ENCODE results near the gene CLCNKB. TPM values are rescaled to one million over a fixed set of nuclear protein-coding genes. Genes with fewer than 3 reads are reported as not detected.
A peak's percentile ranks its signal among the peaks of the same experiment; 100 is the strongest.
"Not testable (repeated sequence)": the region's sequence is repeated elsewhere in the genome, so short reads cannot be mapped to it uniquely, and the experiment has no call there.

CLCNKB gene
- not detected for total RNA-seq

DNA sequence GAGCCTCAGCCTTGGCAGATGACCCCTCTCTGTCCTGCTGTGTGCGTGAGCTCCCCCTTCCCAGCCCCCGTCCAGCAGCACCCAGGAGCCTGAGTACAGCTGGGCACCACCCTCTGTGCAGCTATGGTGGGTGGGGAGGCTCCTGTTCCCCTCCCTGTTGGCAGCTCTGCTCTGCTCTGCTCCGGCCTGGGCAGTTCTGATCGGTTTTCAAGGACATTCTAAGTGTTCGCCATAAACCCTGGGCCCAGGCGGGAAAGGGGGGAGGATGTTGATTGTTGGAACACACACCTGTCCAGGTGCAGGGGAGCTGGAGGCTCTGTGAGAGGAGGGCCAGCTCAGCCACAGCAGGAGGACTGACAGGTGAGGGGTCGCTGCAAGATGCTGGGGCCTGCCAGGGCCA lies at the start of gene CLCNKB:
Gene CLCNKB, plus strand, starts transcription at position 262 of the 400 bp plus-strand sequence. CDS start 711 bp downstream, outside the sequence.
- Histone ChIP-seq H3K9ac (ENCODE audit: low read depth in 1 of 3, low read length in 3 of 3) (no peak within 1 kb of the TSS), H3K4me3 (ENCODE audit: low read length in 3 of 3) (no peak within 1 kb of the TSS), H3K27me3 (ENCODE audit: control insufficient read depth in 3 of 3, insufficient read depth in 3 of 3, low read length in 3 of 3) (no peaks in the 10 kb centered on the region), H3K4me1 (ENCODE audit: control insufficient read depth in 3 of 3, insufficient read depth in 3 of 3, low read length in 3 of 3) (peaks cover 0 to 1% (median under 1%) of the 10 kb centered on the region in 3 donors), H3K36me3 (ENCODE audit: control insufficient read depth in 3 of 3, insufficient read depth in 3 of 3, low read length in 3 of 3) (no peaks in the 10 kb centered on the region), H3K27ac (ENCODE audit: low read depth, low read length) (no peak within 1 kb of the TSS), H3K9me3 (ENCODE audit: control insufficient read depth in 3 of 3, low read length in 3 of 3) (no peaks in the 10 kb centered on the region)

- H3K27me3 ChIP-seq (ENCODE audit: control insufficient read depth in 3 of 3, insufficient read depth in 3 of 3, low read length in 3 of 3), result no peaks in the 10 kb centered on the region
- H3K9ac ChIP-seq (ENCODE audit: low read depth in 1 of 3, low read length in 3 of 3), result no peak overlapping the region
- no peaks in the 10 kb centered on the region for H3K4me1 ChIP-seq (ENCODE audit: control insufficient read depth in 3 of 3, insufficient read depth in 3 of 3, low read length in 3 of 3)
- H3K36me3 ChIP-seq (ENCODE audit: control insufficient read depth in 3 of 3, insufficient read depth in 3 of 3, low read length in 3 of 3), result no peaks in the 10 kb centered on the region
- H3K9me3 ChIP-seq (ENCODE audit: control insufficient read depth in 3 of 3, low read length in 3 of 3), result no peaks in the 10 kb centered on the region
- no peak overlapping the region for H3K27ac ChIP-seq (ENCODE audit: low read depth, low read length)
- no peak overlapping the region for H3K4me3 ChIP-seq (ENCODE audit: low read length in 3 of 3)
Observed at GRCh38 chr1:15994081-15994480, 49.5 kb upstream of the CLCNKB start.

GRCh38 chr1:15994590-15995351 lies 48.8 kb upstream of the CLCNKB start:
- Histone ChIP-seq H3K9me3 (ENCODE audit: control insufficient read depth in 3 of 3, low read length in 3 of 3) (no peaks in the 10 kb centered on the region), H3K27me3 (ENCODE audit: control insufficient read depth in 3 of 3, insufficient read depth in 3 of 3, low read length in 3 of 3) (no peaks in the 10 kb centered on the region), H3K36me3 (ENCODE audit: control insufficient read depth in 3 of 3, insufficient read depth in 3 of 3, low read length in 3 of 3) (no peaks in the 10 kb centered on the region), H3K9ac (ENCODE audit: low read depth in 1 of 3, low read length in 3 of 3) (no peak overlapping the region), H3K4me1 (ENCODE audit: control insufficient read depth in 3 of 3, insufficient read depth in 3 of 3, low read length in 3 of 3) (no peaks in the 10 kb centered on the region), H3K27ac (ENCODE audit: low read depth, low read length) (no peak overlapping the region), H3K4me3 (ENCODE audit: low read length in 3 of 3) (no peak overlapping the region)

DNA sequence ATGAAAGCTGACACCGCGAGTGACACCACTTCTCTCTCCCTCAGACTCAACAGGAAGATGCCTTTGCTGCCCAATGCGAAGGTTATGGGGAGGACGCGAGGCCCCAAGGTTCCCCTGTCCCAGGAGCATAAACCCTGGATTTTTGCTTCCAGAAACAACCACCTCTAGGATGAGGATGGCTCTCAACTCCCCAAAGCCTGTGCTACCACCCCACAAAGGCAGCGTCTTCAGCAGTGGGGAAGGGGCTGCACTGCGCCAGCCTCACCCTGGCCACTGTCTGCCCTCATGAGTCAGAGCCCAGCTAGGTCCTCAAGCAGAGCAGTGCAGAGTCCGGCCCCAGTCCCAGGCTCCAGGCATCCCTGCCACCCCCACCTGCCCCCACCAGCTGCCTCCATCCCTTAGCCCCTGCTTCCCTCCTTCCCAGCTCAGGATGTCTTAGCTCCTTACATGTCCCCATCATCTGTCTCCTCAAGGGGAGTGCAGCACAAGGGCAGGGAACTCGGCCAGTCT lies 46.5 kb upstream of the CLCNKB start:
- Histone ChIP-seq H3K27me3 (ENCODE audit: control insufficient read depth in 3 of 3, insufficient read depth in 3 of 3, low read length in 3 of 3) (no peaks in the 10 kb centered on the region), H3K4me3 (ENCODE audit: low read length in 3 of 3) (no peak overlapping the region), H3K9me3 (ENCODE audit: control insufficient read depth in 3 of 3, low read length in 3 of 3) (no peaks in the 10 kb centered on the region), H3K9ac (ENCODE audit: low read depth in 1 of 3, low read length in 3 of 3) (no peak overlapping the region), H3K27ac (ENCODE audit: low read depth, low read length) (no peak overlapping the region), H3K4me1 (ENCODE audit: control insufficient read depth in 3 of 3, insufficient read depth in 3 of 3, low read length in 3 of 3) (no peaks in the 10 kb centered on the region), H3K36me3 (ENCODE audit: control insufficient read depth in 3 of 3, insufficient read depth in 3 of 3, low read length in 3 of 3) (no peaks in the 10 kb centered on the region)

DNA sequence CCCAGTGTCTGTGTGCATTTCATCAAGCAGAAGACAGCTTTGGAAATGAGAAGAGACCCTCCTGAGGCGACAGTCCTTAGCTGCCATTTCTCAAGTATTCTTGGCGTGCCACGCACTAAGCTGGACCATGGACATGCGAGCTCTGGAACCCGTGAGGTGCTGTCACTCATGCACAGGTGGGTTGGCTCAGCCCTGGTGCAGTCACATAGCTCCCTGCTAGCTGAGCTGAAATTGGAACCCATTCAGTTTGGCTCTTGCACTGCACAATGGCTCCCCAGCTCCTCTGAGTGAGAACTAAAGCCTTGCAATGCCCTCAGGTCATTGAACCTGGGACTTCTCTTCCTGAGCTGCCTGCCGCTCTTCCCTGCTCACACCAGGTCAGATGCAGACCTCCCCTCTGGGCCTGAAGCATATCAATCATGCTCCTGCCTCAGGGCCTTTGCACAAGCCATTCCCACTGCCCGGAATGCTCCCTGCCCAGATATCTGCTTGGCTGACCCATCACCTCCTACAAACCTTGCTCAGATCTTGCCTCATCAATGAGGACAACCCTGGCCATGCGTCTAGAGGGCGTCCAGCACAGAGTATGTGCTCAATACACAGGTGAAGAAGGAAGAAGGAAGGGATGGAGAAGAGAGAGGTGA lies 45.8 kb upstream of the CLCNKB start:
- no peaks in the 10 kb centered on the region for H3K4me1 ChIP-seq (ENCODE audit: control insufficient read depth in 3 of 3, insufficient read depth in 3 of 3, low read length in 3 of 3)
- no peaks in the 10 kb centered on the region for H3K36me3 ChIP-seq (ENCODE audit: control insufficient read depth in 3 of 3, insufficient read depth in 3 of 3, low read length in 3 of 3)
- no peak overlapping the region for H3K9ac ChIP-seq (ENCODE audit: low read depth in 1 of 3, low read length in 3 of 3)
- H3K4me3 ChIP-seq (ENCODE audit: low read length in 3 of 3), result no peak overlapping the region
- H3K27ac ChIP-seq (ENCODE audit: low read depth, low read length), result no peak overlapping the region
- no peaks in the 10 kb centered on the region for H3K9me3 ChIP-seq (ENCODE audit: control insufficient read depth in 3 of 3, low read length in 3 of 3)
- no peaks in the 10 kb centered on the region for H3K27me3 ChIP-seq (ENCODE audit: control insufficient read depth in 3 of 3, insufficient read depth in 3 of 3, low read length in 3 of 3)

DNA sequence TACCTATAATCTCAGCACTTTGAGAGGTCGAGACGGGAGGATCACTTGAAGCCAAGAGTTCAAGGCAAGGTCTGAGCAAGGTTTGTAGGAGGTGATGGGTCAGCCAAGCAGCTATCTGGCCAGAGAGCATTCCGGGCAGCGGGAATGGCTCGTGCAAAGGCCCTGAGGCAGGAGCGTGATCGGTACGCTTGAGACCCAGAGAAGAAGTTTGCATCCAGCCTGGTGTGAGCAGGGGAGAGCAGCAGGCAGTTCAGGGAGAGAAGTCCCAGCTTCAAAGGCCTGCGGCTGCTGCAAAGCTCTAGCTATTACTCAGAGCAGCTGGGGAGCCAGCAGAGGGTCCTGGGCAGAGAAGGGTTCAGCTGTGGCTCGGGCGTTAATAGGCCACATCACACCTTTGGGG lies 44.7 kb upstream of the CLCNKB start:
- Histone ChIP-seq H3K4me1 (ENCODE audit: control insufficient read depth in 3 of 3, insufficient read depth in 3 of 3, low read length in 3 of 3) (no peaks in the 10 kb centered on the region), H3K4me3 (ENCODE audit: low read length in 3 of 3) (no peak overlapping the region), H3K36me3 (ENCODE audit: control insufficient read depth in 3 of 3, insufficient read depth in 3 of 3, low read length in 3 of 3) (no peaks in the 10 kb centered on the region), H3K27ac (ENCODE audit: low read depth, low read length) (no peak overlapping the region), H3K27me3 (ENCODE audit: control insufficient read depth in 3 of 3, insufficient read depth in 3 of 3, low read length in 3 of 3) (no peaks in the 10 kb centered on the region), H3K9me3 (ENCODE audit: control insufficient read depth in 3 of 3, low read length in 3 of 3) (no peaks in the 10 kb centered on the region), H3K9ac (ENCODE audit: low read depth in 1 of 3, low read length in 3 of 3) (no peak overlapping the region)

GRCh38 chr1:16001274-16001673 lies 42.3 kb upstream of the CLCNKB start:
- H3K4me3 ChIP-seq (ENCODE audit: low read length in 3 of 3); H3K36me3 ChIP-seq (ENCODE audit: control insufficient read depth in 3 of 3, insufficient read depth in 3 of 3, low read length in 3 of 3); H3K9ac ChIP-seq (ENCODE audit: low read depth in 1 of 3, low read length in 3 of 3); H3K9me3 ChIP-seq (ENCODE audit: control insufficient read depth in 3 of 3, low read length in 3 of 3); H3K27ac ChIP-seq (ENCODE audit: low read depth, low read length); H3K27me3 ChIP-seq (ENCODE audit: control insufficient read depth in 3 of 3, insufficient read depth in 3 of 3, low read length in 3 of 3); H3K4me1 ChIP-seq (ENCODE audit: control insufficient read depth in 3 of 3, insufficient read depth in 3 of 3, low read length in 3 of 3): not testable (repeated sequence)

DNA sequence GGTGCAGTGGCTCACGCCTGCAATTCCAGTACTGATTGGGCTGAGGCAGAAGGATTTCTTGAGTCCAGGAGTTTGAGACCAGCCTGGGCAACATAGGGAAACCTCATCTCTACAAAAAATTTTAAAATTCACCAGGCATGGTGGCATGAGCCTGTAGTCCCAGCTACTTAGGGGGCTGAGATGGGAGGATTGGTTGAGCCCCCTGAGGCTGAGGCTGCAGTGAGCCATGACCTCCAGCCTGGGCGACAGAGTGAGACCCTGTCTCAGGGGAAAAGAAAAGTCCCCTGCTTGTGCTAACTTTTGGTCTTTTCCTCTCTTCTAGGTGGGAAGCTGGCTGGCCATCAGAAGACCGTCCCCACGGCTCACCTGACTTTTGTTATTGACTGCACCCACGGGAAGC lies 38.0 kb upstream of the CLCNKB start:
- Histone ChIP-seq H3K27ac (ENCODE audit: low read depth, low read length) (no peak overlapping the region), H3K27me3 (ENCODE audit: control insufficient read depth in 3 of 3, insufficient read depth in 3 of 3, low read length in 3 of 3) (no peaks in the 10 kb centered on the region), H3K4me1 (ENCODE audit: control insufficient read depth in 3 of 3, insufficient read depth in 3 of 3, low read length in 3 of 3) (no peaks in the 10 kb centered on the region), H3K9me3 (ENCODE audit: control insufficient read depth in 3 of 3, low read length in 3 of 3) (no peaks in the 10 kb centered on the region), H3K4me3 (ENCODE audit: low read length in 3 of 3) (no peak overlapping the region), H3K36me3 (ENCODE audit: control insufficient read depth in 3 of 3, insufficient read depth in 3 of 3, low read length in 3 of 3) (no peaks in the 10 kb centered on the region), H3K9ac (ENCODE audit: low read depth in 1 of 3, low read length in 3 of 3) (no peak overlapping the region)

DNA sequence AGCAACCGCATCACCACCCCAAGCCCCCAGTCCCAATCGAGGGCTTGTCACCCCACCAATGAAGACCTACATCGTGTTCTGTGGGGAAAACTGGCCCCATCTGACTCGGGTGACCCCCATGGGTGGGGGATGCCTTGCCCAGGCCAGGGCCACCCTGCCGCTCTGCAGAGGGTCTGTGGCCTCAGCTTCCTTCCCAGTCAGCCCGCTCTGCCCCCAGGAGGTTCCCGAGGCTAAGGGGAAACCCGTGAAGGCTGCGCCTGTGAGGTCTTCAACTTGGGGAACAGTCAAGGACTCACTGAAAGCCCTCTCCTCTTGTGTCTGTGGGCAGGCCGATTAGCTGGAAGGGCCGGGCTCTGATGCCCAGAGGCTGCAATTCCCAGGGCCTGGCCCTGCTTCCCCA lies 37.6 kb upstream of the CLCNKB start:
- H3K4me3 ChIP-seq (ENCODE audit: low read length in 3 of 3), result no peak overlapping the region
- peak overlapping the region in 1 of 3 donors; percentile 3 for H3K9ac ChIP-seq (ENCODE audit: low read depth in 1 of 3, low read length in 3 of 3)
- no peaks in the 10 kb centered on the region for H3K9me3 ChIP-seq (ENCODE audit: control insufficient read depth in 3 of 3, low read length in 3 of 3)
- no peaks in the 10 kb centered on the region for H3K4me1 ChIP-seq (ENCODE audit: control insufficient read depth in 3 of 3, insufficient read depth in 3 of 3, low read length in 3 of 3)
- no peaks in the 10 kb centered on the region for H3K27me3 ChIP-seq (ENCODE audit: control insufficient read depth in 3 of 3, insufficient read depth in 3 of 3, low read length in 3 of 3)
- H3K27ac ChIP-seq (ENCODE audit: low read depth, low read length), result no peak overlapping the region
- H3K36me3 ChIP-seq (ENCODE audit: control insufficient read depth in 3 of 3, insufficient read depth in 3 of 3, low read length in 3 of 3), result no peaks in the 10 kb centered on the region
